Thoracic aorta (tissue), 2 donors: ENCODE measurements around the gene ENO2. TPM values are rescaled to one million over a fixed set of nuclear protein-coding genes. Genes with fewer than 3 reads are reported as not detected.
"Not testable (repeated sequence)": the region's sequence is repeated elsewhere in the genome, so short reads cannot be mapped to it uniquely, and the experiment has no call there.

Experiments
- ATAC-seq: fragments of 150-250 bp; one replicate; pipeline ENCODE4 v1.8.0; 2017; ENCODE audit warnings: low read depth; ENCODE audit not compliant: insufficient number of reproducible peaks, low FRiP score
- DNase-seq: peaks from one replicate; pipeline ENCODE4 v3.0.0-alpha.2; 2020; ENCODE audit warnings: low spot score
- H3K27ac ChIP-seq, 2 donors: fragments of 200-600 bp; sonication (generic); 1 replicate in 1 of 2; 2 replicates in 1 of 2; pipeline ENCODE4 v1.5.1; 2016; ENCODE audit warnings: mild to moderate bottlenecking in 2 of 2, moderate library complexity in 2 of 2
- H3K27me3 ChIP-seq: fragments of 200-600 bp; sonication (generic); replicated peaks from 2 replicates; pipeline ENCODE4 v1.6.0; 2016; ENCODE audit warnings: mild to moderate bottlenecking; ENCODE audit not compliant: insufficient read depth
- H3K36me3 ChIP-seq: fragments of 200-600 bp; sonication (generic); one replicate; pipeline ENCODE4 v1.5.1; 2016
- H3K4me1 ChIP-seq, 2 donors: fragments of 200-600 bp; sonication (generic); 1 replicate in 1 of 2; 2 replicates in 1 of 2; pipeline versions ENCODE4 v1.5.1 to v1.6.0; 2016; ENCODE audit warnings: low read depth in 2 of 2, mild to moderate bottlenecking in 1 of 2; ENCODE audit not compliant: control insufficient read depth in 1 of 2
- H3K4me3 ChIP-seq: fragments of 200-600 bp; sonication (generic); 2 replicates; pipeline ENCODE4 v1.5.1; 2016; ENCODE audit warnings: mild to moderate bottlenecking
- H3K9me3 ChIP-seq: fragments of 200-600 bp; sonication (generic); 2 replicates; pipeline ENCODE4 v1.5.1; 2016
- total RNA-seq, 2 donors: library from RNA; depleted of rRNA; stranded (reverse); fragments of >200 nt; gene quantifications; one replicate each; pipeline versions ENCODE4 v1.1.0 to v1.2.3, GENCODE V29; 2016
- TF ChIP-seq, protein P1 (sequence below): fragments of 200-600 bp; sonication (generic); IDR thresholded peaks from one replicate; pipeline ENCODE4 v1.5.1; 2019; ENCODE audit warnings: antibody characterized with exemption

ENO2 gene
- total RNA-seq, 2 donors from 2014 or later: 53.6 to 57.9 TPM

DNA sequence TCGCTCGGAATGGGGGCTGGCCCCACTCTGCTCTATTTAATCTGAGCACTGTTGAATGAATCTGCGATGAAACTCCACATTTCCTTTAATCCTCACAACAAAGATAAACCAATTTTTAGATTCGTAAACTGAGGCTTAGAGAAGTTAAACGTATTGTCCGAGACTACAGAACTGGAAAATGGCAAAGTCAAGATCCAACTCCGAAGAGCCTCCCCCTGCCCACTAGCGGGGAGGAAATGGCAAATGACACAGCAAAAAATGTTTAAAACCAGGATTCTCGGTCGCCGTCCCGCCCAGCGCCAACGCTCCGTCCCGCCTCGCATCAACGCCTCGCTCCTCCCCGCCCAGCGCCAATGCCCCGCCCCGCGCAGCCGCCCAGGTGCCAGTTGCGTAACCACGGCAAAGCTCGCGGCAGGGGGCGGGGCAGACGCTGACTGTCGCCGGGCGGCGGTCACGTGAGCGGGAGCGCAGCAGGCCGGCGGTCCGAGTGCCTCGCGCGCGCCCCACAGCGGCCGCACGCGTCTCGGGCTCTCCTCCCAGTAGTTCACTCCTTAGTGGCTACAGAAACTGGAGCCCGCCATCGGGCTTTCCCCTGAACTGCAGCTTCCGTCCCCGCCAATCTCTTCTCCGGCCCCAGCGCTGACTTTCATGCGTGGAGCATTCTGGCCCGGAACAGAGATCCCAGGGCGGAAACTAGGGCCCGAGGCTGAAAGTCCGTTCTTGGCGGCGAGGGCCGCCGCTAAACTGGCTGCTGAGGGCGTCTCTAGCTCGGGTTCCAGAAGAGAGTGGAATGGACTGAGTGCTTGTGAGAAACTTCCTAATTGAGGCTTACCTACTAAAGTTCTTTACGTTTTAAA lies 23.4 kb upstream of the ENO2 start:
- Histone ChIP-seq H3K36me3 (no peaks in the 10 kb centered on the region), H3K4me3 (peak overlapping the region; percentile 74), H3K9me3 (no peaks in the 10 kb centered on the region), H3K27me3 (no peaks in the 10 kb centered on the region), H3K4me1 (peaks cover 4 to 17% of the 10 kb centered on the region in 2 donors), H3K27ac (peak overlapping the region; percentile 90 to 93)
- ATAC-seq (peak; percentile 95), DNase-seq (peak; percentile 81)
- TF ChIP-seq, protein P1, sequence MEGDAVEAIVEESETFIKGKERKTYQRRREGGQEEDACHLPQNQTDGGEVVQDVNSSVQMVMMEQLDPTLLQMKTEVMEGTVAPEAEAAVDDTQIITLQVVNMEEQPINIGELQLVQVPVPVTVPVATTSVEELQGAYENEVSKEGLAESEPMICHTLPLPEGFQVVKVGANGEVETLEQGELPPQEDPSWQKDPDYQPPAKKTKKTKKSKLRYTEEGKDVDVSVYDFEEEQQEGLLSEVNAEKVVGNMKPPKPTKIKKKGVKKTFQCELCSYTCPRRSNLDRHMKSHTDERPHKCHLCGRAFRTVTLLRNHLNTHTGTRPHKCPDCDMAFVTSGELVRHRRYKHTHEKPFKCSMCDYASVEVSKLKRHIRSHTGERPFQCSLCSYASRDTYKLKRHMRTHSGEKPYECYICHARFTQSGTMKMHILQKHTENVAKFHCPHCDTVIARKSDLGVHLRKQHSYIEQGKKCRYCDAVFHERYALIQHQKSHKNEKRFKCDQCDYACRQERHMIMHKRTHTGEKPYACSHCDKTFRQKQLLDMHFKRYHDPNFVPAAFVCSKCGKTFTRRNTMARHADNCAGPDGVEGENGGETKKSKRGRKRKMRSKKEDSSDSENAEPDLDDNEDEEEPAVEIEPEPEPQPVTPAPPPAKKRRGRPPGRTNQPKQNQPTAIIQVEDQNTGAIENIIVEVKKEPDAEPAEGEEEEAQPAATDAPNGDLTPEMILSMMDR: peak; percentile 84

DNA sequence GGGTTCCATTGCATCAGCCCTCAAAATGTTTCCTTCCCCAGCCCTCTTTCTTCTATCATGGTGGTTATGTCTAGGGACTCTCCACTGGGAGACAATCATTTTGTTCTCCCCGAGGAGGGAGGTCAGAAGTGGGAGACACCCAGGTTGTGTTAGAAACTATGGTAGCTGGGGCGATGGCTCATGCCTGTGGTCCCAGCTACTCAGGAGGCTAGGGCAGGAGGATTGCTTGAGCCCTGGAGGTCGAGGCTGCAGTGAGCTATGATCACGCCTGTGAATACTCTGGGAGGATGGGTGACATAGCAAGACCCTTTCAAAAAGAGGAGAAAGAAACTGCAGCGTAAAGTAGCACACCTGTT lies 22.8 kb upstream of the ENO2 start:
- TF ChIP-seq, protein P1: no peak
- no peak for ATAC-seq
- no peak for DNase-seq

DNA sequence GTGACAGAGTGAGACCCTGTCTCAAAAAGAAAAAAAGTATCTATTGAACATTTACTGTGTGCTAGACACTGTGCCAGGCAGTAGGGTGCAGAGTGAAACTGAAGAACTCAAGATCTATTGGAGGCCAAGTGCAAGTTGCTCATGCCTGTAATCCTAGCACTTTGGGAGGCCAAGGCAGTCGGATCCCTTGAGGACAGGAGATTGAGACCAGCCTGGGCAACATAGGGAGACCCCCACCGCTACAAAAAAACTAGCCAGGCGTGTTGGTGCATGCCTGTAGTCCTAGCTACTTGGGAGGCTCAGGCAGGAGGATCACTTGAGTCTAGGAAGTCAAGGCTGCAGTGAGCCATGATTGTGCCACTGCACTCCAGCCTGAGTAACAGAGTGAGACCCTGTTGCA lies 21.7 kb upstream of the ENO2 start:
- H3K9me3 ChIP-seq, H3K36me3 ChIP-seq, H3K27ac ChIP-seq, H3K27me3 ChIP-seq, H3K4me3 ChIP-seq, ATAC-seq, DNase-seq: not testable (repeated sequence)
- peaks cover 4 to 17% of the 10 kb centered on the region in 2 donors for H3K4me1 ChIP-seq

More for the DNA sequence above, 22.8 kb upstream of the ENO2 start:
- Histone ChIP-seq H3K4me3 (peak overlapping the region; percentile 74), H3K4me1 (peaks cover 4 to 17% of the 10 kb centered on the region in 2 donors), H3K27me3 (no peaks in the 10 kb centered on the region), H3K9me3 (no peaks in the 10 kb centered on the region), H3K27ac (peak overlapping the region; percentile 90 to 93), H3K36me3 (no peaks in the 10 kb centered on the region)

DNA sequence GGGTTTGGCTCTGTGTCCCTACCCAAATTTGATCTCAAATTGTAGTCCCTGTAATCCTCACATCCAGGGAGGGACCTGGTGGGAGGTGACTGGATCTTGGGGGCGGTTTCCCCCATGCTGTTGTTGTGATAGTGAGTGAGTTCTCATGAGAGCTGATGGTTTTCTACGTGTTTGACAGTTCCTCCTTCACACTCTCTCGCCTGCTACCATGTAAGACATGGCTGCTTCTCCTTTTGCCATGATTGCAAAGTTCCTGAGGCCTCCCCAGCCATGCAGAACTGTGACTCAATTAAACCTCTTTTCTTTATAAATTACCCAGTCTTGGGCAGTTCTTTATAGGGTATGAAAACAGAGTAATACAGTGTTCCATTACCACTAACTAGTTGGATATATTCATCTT lies 20.1 kb upstream of the ENO2 start:
- Histone ChIP-seq H3K9me3 (no peaks in the 10 kb centered on the region), H3K4me3 (no peak overlapping the region), H3K36me3 (no peaks in the 10 kb centered on the region), H3K27me3 (no peaks in the 10 kb centered on the region), H3K4me1 (peaks cover 4 to 17% of the 10 kb centered on the region in 2 donors), H3K27ac (no peak overlapping the region)
- DNase-seq (no peak), ATAC-seq (no peak)
- TF ChIP-seq, protein P1: no peak

DNA sequence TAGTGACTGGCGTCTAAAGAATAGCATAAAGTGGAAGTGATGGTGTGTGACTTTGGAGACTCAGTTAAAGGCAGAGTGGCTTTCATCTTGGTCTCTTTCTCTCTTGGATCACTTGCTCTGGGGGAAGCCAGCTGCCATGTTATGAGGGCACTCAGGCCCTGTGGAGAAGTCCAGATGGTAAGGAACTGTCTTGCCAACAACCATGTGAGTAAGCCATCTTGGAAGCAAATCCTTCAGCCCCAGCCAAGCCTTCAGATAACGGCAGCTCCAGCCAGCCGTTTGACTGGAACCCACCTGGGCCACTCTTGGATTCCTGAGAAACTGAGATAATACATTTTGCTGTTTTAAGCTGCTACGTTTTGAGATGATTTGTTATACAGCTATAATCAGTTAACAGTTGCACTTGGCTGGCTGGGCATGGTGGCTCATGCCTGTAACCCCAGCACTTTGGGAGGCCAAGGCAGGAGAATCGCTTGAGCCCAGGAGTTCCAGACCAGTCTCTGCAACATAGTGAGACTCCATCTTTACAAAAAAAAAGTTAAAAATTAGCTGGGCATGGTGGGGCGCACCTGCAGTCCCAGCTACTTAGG lies 17.4 kb upstream of the ENO2 start:
- ATAC-seq (no peak), DNase-seq (no peak)
- H3K36me3 ChIP-seq: no peaks in the 10 kb centered on the region
- no peak overlapping the region for H3K27ac ChIP-seq
- H3K9me3 ChIP-seq: no peaks in the 10 kb centered on the region
- H3K27me3 ChIP-seq: no peaks in the 10 kb centered on the region
- H3K4me1 ChIP-seq: peaks cover 0 to 2% of the 10 kb centered on the region in 2 donors
- no peak overlapping the region for H3K4me3 ChIP-seq
- TF ChIP-seq, protein P1: no peak
